Ishikawa (cell line): ENCODE results near the gene CMAS.

Source experiments
- CEBPB ChIP-seq: IDR thresholded peaks from 2 replicates; pipeline ENCODE4 v1.6.1; 2012
- CREB1 ChIP-seq: IDR thresholded peaks from 2 replicates; pipeline ENCODE4 v1.6.1; 2012; ENCODE audit warnings: low read depth
- EGR1 ChIP-seq: IDR thresholded peaks from 2 replicates; pipeline ENCODE4 v1.6.1; 2012
- EP300 ChIP-seq: IDR thresholded peaks from 2 replicates; pipeline ENCODE4 v1.6.1; 2012; ENCODE audit warnings: borderline replicate concordance
- FOXM1 ChIP-seq: IDR thresholded peaks from 2 replicates; pipeline ENCODE4 v1.6.1; 2012; ENCODE audit warnings: low read depth, borderline replicate concordance
- MAX ChIP-seq: IDR thresholded peaks from 2 replicates; pipeline ENCODE4 v1.6.1; 2012
- NFIC ChIP-seq: IDR thresholded peaks from 2 replicates; pipeline ENCODE4 v1.6.1; 2012
- RAD21 ChIP-seq: IDR thresholded peaks from 2 replicates; pipeline ENCODE4 v1.6.1; 2012; ENCODE audit warnings: low read depth
- REST ChIP-seq: IDR thresholded peaks from 2 replicates; pipeline ENCODE4 v1.6.1; 2012; ENCODE audit warnings: low read depth, mild to moderate bottlenecking
- TAF1 ChIP-seq: IDR thresholded peaks from 2 replicates; pipeline ENCODE4 v1.6.1; 2012; ENCODE audit warnings: low read depth, mild to moderate bottlenecking
- TCF12 ChIP-seq: IDR thresholded peaks from 2 replicates; pipeline ENCODE4 v1.6.1; 2012; ENCODE audit warnings: low read depth
- TEAD4 ChIP-seq: IDR thresholded peaks from 2 replicates; pipeline ENCODE4 v1.6.1; 2012
- USF1 ChIP-seq: IDR thresholded peaks from 2 replicates; pipeline ENCODE4 v1.6.1; 2012
- YY1 ChIP-seq: IDR thresholded peaks from 2 replicates; pipeline ENCODE4 v1.6.1; 2012; ENCODE audit warnings: low read depth
- ZBTB7A ChIP-seq: IDR thresholded peaks from 2 replicates; pipeline ENCODE4 v1.6.1; 2012; ENCODE audit warnings: low read depth

Gene CMAS

GRCh38 chr12:22014041-22014782 is 31.8 kb upstream of the CMAS start:
- no peak for TF ChIP-seq USF1
- no peak for TF ChIP-seq CEBPB
- no peak for TF ChIP-seq EGR1
- TF ChIP-seq ZBTB7A = no peak
- TF ChIP-seq EP300 = no peak
- no peak for TF ChIP-seq TCF12
- TF ChIP-seq REST = no peak
- TF ChIP-seq CREB1 = no peak
- TF ChIP-seq TEAD4 = no peak
- TF ChIP-seq NFIC = no peak
- no peak for TF ChIP-seq MAX

GRCh38 chr12:22014783-22015144 is 31.3 kb upstream of the CMAS start:
- no peak for TF ChIP-seq REST
- TF ChIP-seq NFIC = no peak
- TF ChIP-seq EGR1 = no peak
- no peak for TF ChIP-seq FOXM1
- no peak for TF ChIP-seq TCF12
- TF ChIP-seq CREB1 = no peak
- no peak for TF ChIP-seq EP300
- no peak for TF ChIP-seq RAD21
- no peak for TF ChIP-seq USF1
- no peak for TF ChIP-seq TEAD4
- TF ChIP-seq CEBPB = no peak

- no peak for TF ChIP-seq EP300
- no peak for TF ChIP-seq RAD21
- TF ChIP-seq TEAD4 = no peak
- TF ChIP-seq TAF1 = no peak
- TF ChIP-seq YY1 = no peak
- TF ChIP-seq NFIC = no peak
- TF ChIP-seq USF1 = no peak
- no peak for TF ChIP-seq FOXM1
- no peak for TF ChIP-seq EGR1
- TF ChIP-seq MAX = no peak
- no peak for TF ChIP-seq TCF12
- TF ChIP-seq REST = no peak
- TF ChIP-seq CREB1 = no peak
- no peak for TF ChIP-seq CEBPB
- TF ChIP-seq ZBTB7A = no peak
Observed at GRCh38 chr12:22016982-22017381, 29.0 kb upstream of the CMAS start.

GRCh38 chr12:22018860-22019259 is 27.2 kb upstream of the CMAS start:
- TF ChIP-seq CEBPB = no peak
- no peak for TF ChIP-seq CREB1
- no peak for TF ChIP-seq REST
- TF ChIP-seq YY1 = no peak
- TF ChIP-seq RAD21 = peak; percentile 48
- no peak for TF ChIP-seq USF1
